Keratinocyte (primary cell): ENCODE data around the gene ZFP36L2.

Source experiments
- CTCF ChIP-seq, 3 experiments: IDR thresholded peaks in 1 of 3; conservative IDR thresholded peaks in 1 of 3; optimal IDR thresholded peaks in 1 of 3; 2 replicates in 2 of 3; 3 replicates in 1 of 3; pipeline versions ENCODE3 to v1.5.1; 2011; ENCODE audit warnings: low read length in 3 of 3, mild to moderate bottlenecking in 3 of 3, moderate library complexity in 2 of 3, control low read depth in 1 of 3, inconsistent platforms in 1 of 3; ENCODE audit not compliant: insufficient read depth in 2 of 3; ENCODE audit errors: extremely low read depth in 1 of 3
- EZH2 ChIP-seq: IDR thresholded peaks from one replicate; pipeline ENCODE4 v1.6.1; 2012; ENCODE audit warnings: inconsistent platforms, mild to moderate bottlenecking, low read length, moderate library complexity

GRCh38 chr2:43226955-43227829 is 786 bp upstream of the ZFP36L2 start:
- no peak for TF ChIP-seq CTCF (optimal IDR thresholded peaks at IDR 0.05 in 1 of 3, IDR thresholded peaks at IDR 0.05 in 1 of 3, conservative IDR thresholded peaks at IDR 0.05 in 1 of 3; ENCODE audit: extremely low read depth in 1 of 3, insufficient read depth in 2 of 3, low read length in 3 of 3)
- no peak for TF ChIP-seq EZH2
